Activated CD8-positive, alpha-beta T cell treated with anti-CD3 and anti-CD28 coated beads for 36 hours (primary cell): ENCODE results near the gene CYBA. TPM values are rescaled to one million over a fixed set of nuclear protein-coding genes. Genes with fewer than 3 reads are reported as not detected.

ENCODE experiments used
- ATAC-seq: fragments of 200-7000 bp; cut with Tn5 transposase; one replicate; pipeline ENCODE4 v1.10.0; 2021; ENCODE audit warnings: mild to moderate bottlenecking, moderate library complexity
- CTCF ChIA-PET: fragments of 350-600 bp; sonication (Branson Sonifier 250); formaldehyde crosslinking; loops from one replicate; lab custom pipeline; 2021; ENCODE audit warnings: antibody characterized with exemption; lab: Charles Lee
- POLR2A ChIA-PET: fragments of 350-600 bp; sonication (Branson Sonifier 250); formaldehyde crosslinking; loops from one replicate; lab custom pipeline; 2021; ENCODE audit warnings: antibody characterized with exemption; lab: Charles Lee
- DNase-seq: peaks from one replicate; pipeline ENCODE4 v3.0.0-alpha.2; 2020
- H3K27ac Mint-ChIP-seq: one replicate; pipeline ENCODE4 v1.8.0; 2021; ENCODE audit warnings: mild to moderate bottlenecking, mixed read lengths
- H3K27me3 Mint-ChIP-seq: one replicate; pipeline ENCODE4 v1.8.0; 2021; ENCODE audit warnings: mixed read lengths
- H3K36me3 Mint-ChIP-seq: one replicate; pipeline ENCODE4 v1.8.0; 2021; ENCODE audit warnings: low read depth, mixed read lengths
- H3K4me1 Mint-ChIP-seq: one replicate; pipeline ENCODE4 v1.8.0; 2021; ENCODE audit warnings: low read depth, mixed read lengths
- H3K4me3 Mint-ChIP-seq: one replicate; pipeline ENCODE4 v1.8.0; 2021; ENCODE audit warnings: mild to moderate bottlenecking, moderate library complexity, mixed read lengths
- H3K9me3 Mint-ChIP-seq: one replicate; pipeline ENCODE4 v1.8.0; 2021; ENCODE audit warnings: mixed read lengths
- intact Hi-C: fragments of 100-400 bp; cut with micrococcal nuclease; formaldehyde crosslinking; loops from one replicate; pipeline ENCODE4 v1.10.0; 2022
- total RNA-seq, 2 experiments: library from RNA; stranded (reverse); gene quantifications; one replicate each; pipeline ENCODE4 v1.2.3, GENCODE V29; 2021
- TF ChIP-seq, protein P1 (sequence below): fragments of 200-600 bp; IDR thresholded peaks from one replicate; pipeline ENCODE4 v1.8.0; 2022; ENCODE audit warnings: antibody characterized with exemption, mild to moderate bottlenecking

CYBA gene
- total RNA-seq, 2 experiments from 2014 or later: 230 to 236 TPM

- peaks cover 20% of the 10 kb centered on the region for H3K27me3 Mint-ChIP-seq
- H3K4me1 Mint-ChIP-seq: peaks cover 39% of the 10 kb centered on the region
- H3K9me3 Mint-ChIP-seq: no peaks in the 10 kb centered on the region
- no peak for DNase-seq
- H3K4me3 Mint-ChIP-seq: peak overlapping the region; percentile 22
- CTCF ChIA-PET: no interaction called here
- no peak for ATAC-seq
- intact Hi-C loops: no loop called here
- no peak overlapping the region for H3K27ac Mint-ChIP-seq
- peaks cover 5% of the 10 kb centered on the region for H3K36me3 Mint-ChIP-seq
- TF ChIP-seq, protein P1, sequence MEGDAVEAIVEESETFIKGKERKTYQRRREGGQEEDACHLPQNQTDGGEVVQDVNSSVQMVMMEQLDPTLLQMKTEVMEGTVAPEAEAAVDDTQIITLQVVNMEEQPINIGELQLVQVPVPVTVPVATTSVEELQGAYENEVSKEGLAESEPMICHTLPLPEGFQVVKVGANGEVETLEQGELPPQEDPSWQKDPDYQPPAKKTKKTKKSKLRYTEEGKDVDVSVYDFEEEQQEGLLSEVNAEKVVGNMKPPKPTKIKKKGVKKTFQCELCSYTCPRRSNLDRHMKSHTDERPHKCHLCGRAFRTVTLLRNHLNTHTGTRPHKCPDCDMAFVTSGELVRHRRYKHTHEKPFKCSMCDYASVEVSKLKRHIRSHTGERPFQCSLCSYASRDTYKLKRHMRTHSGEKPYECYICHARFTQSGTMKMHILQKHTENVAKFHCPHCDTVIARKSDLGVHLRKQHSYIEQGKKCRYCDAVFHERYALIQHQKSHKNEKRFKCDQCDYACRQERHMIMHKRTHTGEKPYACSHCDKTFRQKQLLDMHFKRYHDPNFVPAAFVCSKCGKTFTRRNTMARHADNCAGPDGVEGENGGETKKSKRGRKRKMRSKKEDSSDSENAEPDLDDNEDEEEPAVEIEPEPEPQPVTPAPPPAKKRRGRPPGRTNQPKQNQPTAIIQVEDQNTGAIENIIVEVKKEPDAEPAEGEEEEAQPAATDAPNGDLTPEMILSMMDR: no peak
- POLR2A ChIA-PET: interaction anchor here (1.7 to 2.5 kb wide), 2 partner anchors 13 to 65 kb away, joined by 14 to 28 read pairs; partner anchors contain the start of genes CYBA and ZC3H18
Observed at GRCh38 chr16:88635671-88636319, 15.1 kb downstream of the CYBA start.

DNA sequence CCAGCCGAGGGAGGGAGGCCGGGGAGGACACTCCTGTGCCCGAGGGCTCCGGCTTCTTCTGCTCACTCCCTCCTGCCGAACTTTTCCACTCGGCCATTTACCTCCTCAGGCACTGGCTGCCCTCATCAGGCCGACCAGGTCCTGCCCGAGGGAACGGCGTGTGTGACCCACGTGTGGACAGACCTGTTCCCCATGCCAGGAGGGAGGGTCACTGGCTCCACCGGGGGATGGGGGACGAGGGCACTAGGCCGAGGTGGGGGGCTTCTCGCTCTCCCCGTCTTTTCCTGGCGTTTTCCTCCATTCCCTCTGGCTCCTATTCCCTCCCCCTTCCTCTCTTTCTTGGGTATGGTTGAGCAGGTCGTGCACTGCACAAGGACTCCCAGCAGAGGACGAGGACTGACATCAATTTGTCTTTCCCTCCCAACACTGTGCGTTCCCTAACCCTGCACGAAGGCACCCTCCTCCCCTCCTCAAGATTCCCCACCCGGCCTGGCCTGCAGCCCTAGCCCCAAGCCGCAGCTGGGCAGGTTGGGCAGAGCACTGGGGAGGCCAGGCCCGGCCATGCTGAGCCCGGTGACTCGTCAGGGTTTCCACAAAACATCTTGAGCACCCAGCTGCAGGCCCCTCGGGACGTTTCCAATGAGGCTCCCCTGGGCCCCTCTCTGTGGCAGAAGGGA, 15.7 kb downstream of the CYBA start:
- TF ChIP-seq, protein P1: no peak
- Mint-ChIP-seq H3K27ac (peak overlapping the region; percentile 78), H3K4me3 (peak overlapping the region; percentile 66), H3K27me3 (peaks cover 16% of the 10 kb centered on the region), H3K4me1 (peaks cover 39% of the 10 kb centered on the region), H3K36me3 (peaks cover 5% of the 10 kb centered on the region), H3K9me3 (no peaks in the 10 kb centered on the region)
- CTCF ChIA-PET: no interaction called here
- ATAC-seq (no peak), DNase-seq (peak; percentile 37)
- POLR2A ChIA-PET: interaction anchor here (2.5 kb wide), 1 partner anchor 65 kb away, joined by 14 read pairs; the partner anchor contains the start of gene ZC3H18
- intact Hi-C loops: no loop called here

DNA sequence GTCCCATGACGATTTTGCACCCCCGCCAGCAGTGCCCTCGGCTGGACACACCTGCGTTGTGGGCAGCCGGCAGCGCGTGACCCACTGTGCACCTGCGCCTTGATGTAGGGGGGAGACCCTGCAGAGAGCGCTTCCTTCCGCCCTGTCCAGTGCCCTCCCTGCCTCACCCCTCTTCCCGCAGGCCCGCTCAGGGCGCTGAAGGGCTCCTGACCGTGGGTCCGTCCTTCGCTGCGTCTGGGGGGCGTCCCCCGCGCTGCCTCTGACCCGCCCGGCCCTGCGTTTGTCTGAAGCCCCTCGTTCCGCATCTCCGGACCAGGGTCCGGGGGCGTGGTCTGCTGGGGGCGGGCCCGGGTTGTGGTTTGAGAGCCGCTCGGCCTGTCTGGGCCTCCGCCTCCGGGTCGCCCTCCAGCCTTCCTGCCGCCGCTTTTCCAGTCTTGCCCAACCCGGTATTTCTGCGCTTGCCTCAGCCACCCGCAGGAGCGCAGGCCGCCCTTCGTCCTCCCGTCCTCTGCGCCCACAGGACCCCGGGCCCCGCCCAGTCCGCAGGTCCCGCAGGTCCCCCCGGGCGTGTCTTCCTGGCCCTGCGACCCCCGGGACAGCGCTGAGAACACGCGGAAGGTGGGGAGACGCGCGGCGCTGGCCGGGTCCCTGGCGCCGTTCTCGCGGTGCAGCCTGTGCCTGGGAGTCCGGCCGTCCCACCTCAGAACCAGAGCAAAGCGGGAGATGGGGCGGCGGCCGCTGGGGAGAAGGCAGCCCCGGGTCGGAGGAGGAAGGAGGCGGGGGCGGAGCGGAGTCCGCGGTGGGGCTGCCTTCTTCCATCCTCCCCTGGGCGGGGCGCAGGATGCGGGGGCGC, 16.5 kb downstream of the CYBA start:
- Mint-ChIP-seq H3K27ac (peak overlapping the region; percentile 42), H3K4me1 (peaks cover 39% of the 10 kb centered on the region), H3K9me3 (no peaks in the 10 kb centered on the region), H3K27me3 (peaks cover 10% of the 10 kb centered on the region), H3K4me3 (peak overlapping the region; percentile 66), H3K36me3 (peaks cover 5% of the 10 kb centered on the region)
- ATAC-seq: peak; percentile 47
- CTCF ChIA-PET: no interaction called here
- intact Hi-C loops: no loop called here
- DNase-seq: peak; percentile 81
- TF ChIP-seq, protein P1: no peak
- POLR2A ChIA-PET: no interaction called here

DNA sequence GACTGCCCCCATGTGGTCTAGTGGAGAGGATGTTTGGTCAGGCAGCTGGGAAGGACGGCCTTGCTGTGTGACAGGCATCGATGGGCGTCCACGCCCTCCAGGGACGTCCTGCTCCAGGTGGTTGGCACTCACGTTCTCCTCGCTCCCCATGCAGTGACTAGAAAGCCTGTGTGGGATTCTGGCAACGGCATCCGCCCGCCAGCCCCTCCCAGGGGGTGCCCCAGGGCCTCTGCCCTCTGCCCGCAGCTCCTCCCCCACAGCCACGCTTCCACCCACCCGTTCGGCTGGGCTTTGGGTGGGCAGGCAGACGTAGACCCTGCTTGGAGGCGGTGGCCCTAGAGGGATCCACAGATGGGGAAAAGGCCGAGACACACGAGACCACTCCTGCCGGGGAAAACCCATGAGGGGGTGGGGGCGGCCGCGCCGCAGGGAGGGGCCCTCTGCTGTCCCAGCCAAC, 17.1 kb downstream of the CYBA start:
- H3K27me3 Mint-ChIP-seq: peaks cover 8% of the 10 kb centered on the region
- intact Hi-C loops: no loop called here
- TF ChIP-seq, protein P1: peak; percentile 1
- peak; percentile 56 for ATAC-seq
- ChIA-PET POLR2A (interaction anchor here (1.5 kb wide), 1 partner anchor 9 kb away, joined by 4 read pairs; no protein-coding TSS in a partner anchor), CTCF (interaction anchor here (1.2 kb wide), 1 partner anchor 24 kb away, joined by 3 read pairs; no protein-coding TSS in a partner anchor)
- peaks cover 5% of the 10 kb centered on the region for H3K36me3 Mint-ChIP-seq
- peak; percentile 85 for DNase-seq
- peak overlapping the region; percentile 69 for H3K27ac Mint-ChIP-seq
- H3K4me1 Mint-ChIP-seq: peaks cover 37% of the 10 kb centered on the region
- no peaks in the 10 kb centered on the region for H3K9me3 Mint-ChIP-seq
- H3K4me3 Mint-ChIP-seq: peak overlapping the region; percentile 66
